CD4-positive, alpha-beta T cell (primary cell): Measurements from ENCODE around the gene TBC1D26. TPM values are rescaled to one million over a fixed set of nuclear protein-coding genes. Genes with fewer than 3 reads are reported as not detected.
"Not testable (repeated sequence)": the region's sequence is repeated elsewhere in the genome, so short reads cannot be mapped to it uniquely, and the experiment has no call there.

Source experiments
- ATAC-seq: fragments of 200-7000 bp; cut with Tn5 transposase; one replicate; pipeline ENCODE4 v1.10.0; 2022; ENCODE audit warnings: mild to moderate bottlenecking; ENCODE audit not compliant: poor library complexity
- CTCF ChIA-PET: fragments of 350-600 bp; sonication (Branson Sonifier 250); formaldehyde crosslinking; loops from one replicate; lab custom pipeline; 2021; ENCODE audit warnings: antibody characterized with exemption, inconsistent platforms; lab: Charles Lee
- POLR2A ChIA-PET: fragments of 350-600 bp; sonication (Branson Sonifier 250); formaldehyde crosslinking; loops from one replicate; lab custom pipeline; 2021; ENCODE audit warnings: antibody characterized with exemption, inconsistent platforms; lab: Charles Lee
- DNase-seq, 14 experiments: peaks; one replicate each; pipeline ENCODE4 v3.0.0-alpha.2; 2013 to 2020; ENCODE audit warnings: mixed read lengths in 2 of 14
- H3K27ac ChIP-seq, 2 donors: one replicate each; pipeline versions ENCODE4 v1.5.1 to v1.7.0; 2013; ENCODE audit warnings: low read length in 2 of 2, low read depth in 1 of 2, mild to moderate bottlenecking in 1 of 2
- H3K27me3 ChIP-seq, 2 experiments: 1 replicate in 1 of 2; 2 replicates in 1 of 2; pipeline versions ENCODE4 v1.6.1 to v1.7.0; 2013; ENCODE audit warnings: low read length in 2 of 2, control low read depth in 1 of 2, mild to moderate bottlenecking in 1 of 2, moderate library complexity in 1 of 2; ENCODE audit not compliant: insufficient read depth in 2 of 2, control insufficient read depth in 1 of 2
- H3K36me3 ChIP-seq: one replicate; pipeline ENCODE4 v1.6.1; 2013; ENCODE audit warnings: low read length, control low read depth; ENCODE audit not compliant: insufficient read depth
- H3K4me1 ChIP-seq: one replicate; pipeline ENCODE4 v1.6.1; 2013; ENCODE audit warnings: low read length, control low read depth; ENCODE audit not compliant: insufficient read depth
- H3K4me3 ChIP-seq: one replicate; pipeline ENCODE4 v1.5.1; 2013; ENCODE audit warnings: mild to moderate bottlenecking, low read length, moderate library complexity
- H3K9me3 ChIP-seq, 2 experiments: 1 replicate in 1 of 2; 2 replicates in 1 of 2; pipeline versions ENCODE4 v1.6.1 to v1.7.0; 2013; ENCODE audit warnings: low read length in 2 of 2, mild to moderate bottlenecking in 2 of 2, control low read depth in 1 of 2, moderate library complexity in 1 of 2; ENCODE audit not compliant: control insufficient read depth in 1 of 2, insufficient read depth in 1 of 2
- H3K27ac Mint-ChIP-seq: one replicate; pipeline ENCODE4 v1.8.0; 2020; ENCODE audit warnings: mixed read lengths
- H3K27me3 Mint-ChIP-seq: one replicate; pipeline ENCODE4 v1.8.0; 2021; ENCODE audit warnings: mixed read lengths
- H3K36me3 Mint-ChIP-seq: one replicate; pipeline ENCODE4 v1.8.0; 2021; ENCODE audit warnings: low read depth, mixed read lengths
- H3K4me1 Mint-ChIP-seq: one replicate; pipeline ENCODE4 v1.8.0; 2021; ENCODE audit warnings: low read depth, mixed read lengths
- H3K4me3 Mint-ChIP-seq: one replicate; pipeline ENCODE4 v1.8.0; 2020; ENCODE audit warnings: mild to moderate bottlenecking, mixed read lengths
- H3K9me3 Mint-ChIP-seq: one replicate; pipeline ENCODE4 v1.8.0; 2020; ENCODE audit warnings: mixed read lengths
- intact Hi-C, 2 experiments: fragments of 100-400 bp; cut with DNase I in 1 of 2; cut with micrococcal nuclease in 1 of 2; formaldehyde crosslinking; loops; one replicate each; pipeline versions ENCODE4 v1.15.1 to v1.9.0; 2023 to 2025; cut with DNase I, micrococcal nuclease
- polyA plus RNA-seq, 2 donors: library from polyadenylated mRNA; unstranded; fragments of 120-200 nt; gene quantifications; one replicate each; pipeline ENCODE4 v1.2.1, GENCODE V29; 2013
- total RNA-seq, 174 experiments: library from RNA in 2 of 174; stranded (reverse) in 2 of 174; gene quantifications; one replicate each; pipeline ENCODE4 v1.2.3 and lab custom pipeline; 2021 to 2026

TBC1D26 gene
- total RNA-seq (not detected), total RNA-seq (lab: John Stamatoyannopoulos, UW) (0 to 0.31 (median 0) reads per million in 172 experiments)
- polyA plus RNA-seq (2013, experiment 1 of 2) = 0.04 TPM
- polyA plus RNA-seq (2013, experiment 2 of 2) = 0.05 TPM

DNA sequence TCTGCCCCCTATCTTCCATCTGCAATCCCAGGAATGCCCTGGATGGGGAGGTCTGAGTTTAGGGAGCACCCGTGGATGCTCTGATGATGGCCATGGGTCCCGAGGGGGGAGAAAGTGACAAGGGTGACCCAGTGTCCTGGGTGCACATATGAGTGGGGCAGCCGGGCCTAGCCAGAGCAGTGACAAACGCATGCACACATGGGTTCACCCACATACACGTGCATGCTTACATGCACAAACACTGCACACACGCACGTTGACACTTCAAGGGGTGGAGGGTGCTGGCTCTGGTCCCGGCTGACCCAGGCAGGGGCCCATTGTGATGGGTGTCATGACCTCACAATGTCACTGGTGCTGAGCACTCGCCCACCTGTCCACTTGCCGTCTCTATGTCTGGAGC lies at the start of gene TBC1D26:
Gene TBC1D26 (plus strand): TSS at position 384 of the 400 bp plus-strand sequence. CDS start 3,066 bp downstream, outside the sequence.
- ATAC-seq, H3K27me3 ChIP-seq, POLR2A ChIA-PET, H3K27ac Mint-ChIP-seq, H3K4me1 ChIP-seq, H3K4me3 ChIP-seq, H3K27me3 Mint-ChIP-seq, H3K27ac ChIP-seq, H3K36me3 ChIP-seq, intact Hi-C loops, DNase-seq, H3K9me3 Mint-ChIP-seq, H3K4me3 Mint-ChIP-seq, H3K36me3 Mint-ChIP-seq, H3K4me1 Mint-ChIP-seq, CTCF ChIA-PET: not testable (repeated sequence)
- H3K9me3 ChIP-seq = peaks cover 0 to 18% of the 10 kb centered on the region in 2 experiments

DNA sequence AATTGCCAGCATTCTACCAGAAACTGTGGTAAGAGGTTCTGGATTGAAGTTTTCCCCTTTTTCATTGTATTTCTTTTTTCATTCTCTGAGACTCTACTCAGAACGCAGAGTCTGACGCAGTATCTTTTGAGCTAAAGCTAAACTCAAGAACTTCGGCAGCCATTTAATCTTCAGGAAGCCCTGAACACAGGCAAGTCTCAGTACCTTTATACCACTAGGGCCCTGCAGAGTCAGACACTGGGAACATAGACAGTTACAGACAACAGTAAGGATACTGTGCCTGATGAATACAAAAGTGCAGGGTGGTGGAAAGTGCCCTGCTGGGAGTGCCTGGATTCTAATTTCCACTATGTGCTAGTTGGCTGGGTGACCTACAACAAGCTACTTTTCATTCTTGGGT lies 48.9 kb upstream of the TBC1D26 start:
- H3K9me3 Mint-ChIP-seq, H3K4me1 ChIP-seq, H3K36me3 Mint-ChIP-seq, POLR2A ChIA-PET, H3K36me3 ChIP-seq, H3K27me3 ChIP-seq, H3K27me3 Mint-ChIP-seq, H3K27ac ChIP-seq, CTCF ChIA-PET, H3K9me3 ChIP-seq: not testable (repeated sequence)
- intact Hi-C loops = loop anchor here in 1 of 2 experiments (10.0 kb wide), 1 partner anchor 118 kb away; the partner anchor contains the start of gene TVP23C
- Mint-ChIP-seq H3K4me1 (peaks cover 19% of the 10 kb centered on the region), H3K27ac (peak overlapping the region; percentile 92), H3K4me3 (peak overlapping the region; percentile 90)
- H3K4me3 ChIP-seq = peak overlapping the region; percentile 69
- DNase-seq (peak in 3 of 14 experiments; percentile 11 to 30 (median 11)), ATAC-seq (peak; percentile 28)

DNA sequence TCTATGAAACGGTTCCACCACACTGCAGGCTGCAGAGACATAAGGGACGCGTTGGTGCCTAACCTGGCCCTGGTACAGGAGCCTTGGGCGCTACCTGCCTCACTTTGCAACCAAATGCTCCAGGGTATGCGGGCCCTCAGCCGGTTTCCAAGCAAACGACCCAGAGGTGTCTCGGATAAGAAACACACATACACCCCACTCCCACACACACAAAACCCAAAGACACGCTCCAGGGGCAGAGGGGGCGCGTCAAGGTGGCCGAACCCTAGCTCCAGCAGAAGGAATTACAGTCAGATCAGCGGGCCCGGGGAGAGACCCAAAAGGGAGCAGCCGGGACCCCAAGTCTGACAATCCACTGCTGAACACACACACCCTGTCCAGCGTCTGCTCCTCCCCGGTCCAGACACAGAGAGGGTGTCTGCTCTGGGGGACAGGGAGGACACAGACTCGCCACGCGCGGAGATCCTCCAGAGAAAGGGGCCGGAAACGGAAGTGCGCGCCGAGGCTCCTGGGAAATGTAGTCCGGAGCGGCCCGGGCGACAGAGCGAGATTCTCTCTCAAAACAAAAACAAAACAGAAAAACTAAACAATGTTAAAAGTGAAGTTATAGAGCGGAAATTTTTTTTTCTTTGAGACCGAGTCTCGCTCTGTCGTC lies 48.1 kb upstream of the TBC1D26 start, which contains the start of gene TRIM16:
Gene TRIM16 (minus strand): TSS at position 488 of the 655 bp plus-strand sequence. CDS start 32,702 bp downstream, outside the sequence.
- peak; percentile 65 to 87 (median 75) for DNase-seq
- H3K27me3 ChIP-seq, H3K9me3 ChIP-seq, H3K4me1 ChIP-seq, CTCF ChIA-PET, H3K36me3 Mint-ChIP-seq, H3K9me3 Mint-ChIP-seq, H3K36me3 ChIP-seq, H3K27me3 Mint-ChIP-seq: not testable (repeated sequence)
- Mint-ChIP-seq H3K4me3 (peak within 1 kb of the TSS; percentile 90), H3K4me1 (peaks cover 19% of the 10 kb centered on the region), H3K27ac (peak within 1 kb of the TSS; percentile 92)
- Histone ChIP-seq H3K4me3 (peak within 1 kb of the TSS; percentile 69), H3K27ac (peak within 1 kb of the TSS in 1 of 2 donors; percentile 40)
- intact Hi-C loops = loop anchor here in 1 of 2 experiments (10.0 kb wide), 1 partner anchor 119 kb away; the partner anchor contains the start of gene TVP23C
- peak; percentile 92 for ATAC-seq
- POLR2A ChIA-PET = interaction anchor here (1.9 kb wide), 1 partner anchor 15 kb away, joined by 4 read pairs; no protein-coding TSS in a partner anchor

DNA sequence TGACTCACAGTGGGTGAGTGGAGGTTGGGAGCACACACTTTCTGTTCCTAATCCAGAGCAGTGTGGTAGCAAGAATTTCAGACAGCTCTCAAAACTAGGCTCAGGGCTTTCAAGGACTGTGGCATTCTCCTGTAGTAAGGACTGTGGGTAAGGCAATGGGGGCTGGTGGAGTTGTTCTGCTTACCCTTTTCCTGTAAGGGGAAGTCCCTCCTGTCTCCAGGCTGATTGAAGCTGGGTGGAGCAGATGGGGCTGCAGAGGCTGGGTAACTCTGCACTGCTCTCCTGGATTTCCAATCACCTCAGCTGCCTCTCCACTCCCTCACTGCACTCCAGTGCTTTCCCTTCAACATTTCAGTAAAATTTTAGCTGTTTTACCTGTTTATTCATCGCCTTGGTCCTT lies 44.6 kb upstream of the TBC1D26 start:
- H3K4me1 ChIP-seq, H3K27ac ChIP-seq, H3K27me3 ChIP-seq, H3K27me3 Mint-ChIP-seq, H3K36me3 Mint-ChIP-seq, H3K4me3 ChIP-seq, POLR2A ChIA-PET, H3K27ac Mint-ChIP-seq, H3K9me3 Mint-ChIP-seq, DNase-seq, H3K4me3 Mint-ChIP-seq, CTCF ChIA-PET, ATAC-seq, H3K36me3 ChIP-seq, H3K9me3 ChIP-seq: not testable (repeated sequence)
- intact Hi-C loops = loop anchor here in 1 of 2 experiments (10.0 kb wide), 1 partner anchor 123 kb away; the partner anchor contains the start of gene TVP23C
- peaks cover 19% of the 10 kb centered on the region for H3K4me1 Mint-ChIP-seq

DNA sequence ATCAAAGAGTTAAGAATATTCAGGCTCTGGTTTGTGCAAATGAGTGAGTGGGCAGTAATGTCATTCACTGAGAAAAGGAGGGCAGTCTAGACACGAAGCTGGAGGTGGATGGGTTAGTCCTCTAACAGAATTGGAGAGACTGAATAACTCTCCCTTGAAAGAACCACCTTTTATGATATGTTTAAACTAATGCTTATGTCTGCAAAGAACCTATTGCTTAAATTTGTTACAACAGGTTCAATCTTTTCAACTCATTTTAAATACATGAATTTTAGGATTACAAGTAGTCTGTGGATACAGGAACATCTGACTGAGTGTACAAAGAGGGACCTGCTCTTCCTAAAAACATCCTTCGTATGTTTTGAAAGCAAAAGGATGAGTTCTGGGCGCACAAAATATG lies 33.1 kb upstream of the TBC1D26 start:
- peak overlapping the region; percentile 38 to 53 for H3K27ac ChIP-seq
- H3K27me3 ChIP-seq, H3K4me1 ChIP-seq, intact Hi-C loops, H3K27me3 Mint-ChIP-seq, ATAC-seq, DNase-seq, H3K9me3 Mint-ChIP-seq, H3K36me3 ChIP-seq, CTCF ChIA-PET, H3K9me3 ChIP-seq: not testable (repeated sequence)
- Mint-ChIP-seq H3K36me3 (peaks cover 27% of the 10 kb centered on the region), H3K4me3 (peak overlapping the region; percentile 94), H3K4me1 (peaks cover 23% of the 10 kb centered on the region), H3K27ac (peak overlapping the region; percentile 92)
- H3K4me3 ChIP-seq = peak overlapping the region; percentile 60
- POLR2A ChIA-PET = interaction anchor here (1.1 kb wide), 1 partner anchor 14 kb away, joined by 4 read pairs; no protein-coding TSS in a partner anchor

DNA sequence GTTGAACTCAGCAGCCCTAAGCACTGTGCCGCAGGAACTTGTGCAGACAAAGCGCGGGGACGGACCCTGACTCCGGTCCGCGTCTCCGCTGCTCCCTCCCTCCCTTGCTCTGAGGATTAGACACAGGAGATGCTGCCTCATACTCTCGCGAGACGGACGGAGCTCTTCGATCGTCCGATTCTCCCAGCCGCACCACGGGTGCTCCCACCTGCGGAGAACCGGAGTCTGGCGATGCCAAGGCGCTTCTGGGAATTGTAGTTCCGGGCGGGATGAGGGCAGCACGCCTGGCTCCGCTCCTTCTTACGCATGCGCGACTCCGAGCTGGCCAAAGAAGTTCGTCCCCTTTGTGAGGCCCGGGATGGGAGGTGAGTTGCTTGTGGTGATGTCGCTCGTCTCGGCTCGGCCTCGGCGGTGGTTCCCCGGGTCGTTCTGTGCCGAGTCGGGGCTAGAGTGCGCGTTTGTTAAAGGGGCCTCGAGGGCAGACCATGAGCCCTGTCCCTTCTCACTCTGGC lies 32.6 kb upstream of the TBC1D26 start, which contains the start of gene ZNF286A:
Gene ZNF286A (plus strand): TSS at position 340 of the 512 bp plus-strand sequence. CDS start 578 bp downstream, outside the sequence.
- POLR2A ChIA-PET = interaction anchor here (1.1 kb wide), 1 partner anchor 14 kb away, joined by 4 read pairs; no protein-coding TSS in a partner anchor
- Histone ChIP-seq H3K4me3 (peak within 1 kb of the TSS; percentile 60), H3K27ac (peak within 1 kb of the TSS; percentile 53 to 74)
- intact Hi-C loops, CTCF ChIA-PET, H3K4me1 ChIP-seq, H3K36me3 ChIP-seq, H3K27me3 Mint-ChIP-seq, H3K9me3 ChIP-seq, H3K27me3 ChIP-seq, H3K9me3 Mint-ChIP-seq: not testable (repeated sequence)
- Mint-ChIP-seq H3K27ac (peak within 1 kb of the TSS; percentile 92), H3K36me3 (peaks cover 28% of the 10 kb centered on the region), H3K4me3 (peak within 1 kb of the TSS; percentile 94), H3K4me1 (peaks cover 23% of the 10 kb centered on the region)
- ATAC-seq (peak; percentile 94), DNase-seq (peak; percentile 71 to 99 (median 91))
